ENCODE results near the gene EFCAB6.

DNA sequence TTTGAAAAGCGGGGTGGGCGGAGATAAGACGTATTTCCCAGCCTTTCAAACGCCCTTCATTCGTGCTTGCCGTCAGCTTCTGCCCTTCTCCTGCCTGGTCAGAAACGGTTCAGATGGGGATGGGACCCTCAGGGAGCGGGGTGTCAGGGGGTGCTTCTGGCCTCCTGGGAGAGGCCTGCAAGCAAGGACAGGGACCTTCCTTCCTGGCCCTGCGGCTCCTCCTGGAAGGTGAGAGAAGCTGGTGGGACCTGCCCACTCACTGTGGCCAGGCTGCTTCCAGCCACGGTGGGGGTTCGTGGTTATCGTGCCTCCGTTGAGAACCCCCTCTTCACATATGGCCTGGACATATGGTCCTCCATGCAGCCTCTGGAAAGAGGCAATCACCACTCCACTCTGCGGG lies 295.7 kb downstream of the EFCAB6 start:
- no peak for TF ChIP-seq RAD21 (IDR thresholded peaks at IDR 0.05; ENCODE audit: low read depth)
- no peak for TF ChIP-seq CREB1 (IDR thresholded peaks at IDR 0.05; ENCODE audit: low read depth)
- no peak for TF ChIP-seq MAX (IDR thresholded peaks at IDR 0.05)
- TF ChIP-seq TCF12 (IDR thresholded peaks at IDR 0.05; ENCODE audit: low read depth) = no peak
- no peak for TF ChIP-seq NFIC (IDR thresholded peaks at IDR 0.05)
- no peak for TF ChIP-seq REST (IDR thresholded peaks at IDR 0.05; ENCODE audit: low read depth)
- TF ChIP-seq EP300 (IDR thresholded peaks at IDR 0.05; ENCODE audit: borderline replicate concordance) = no peak
- no peak for TF ChIP-seq CEBPB (IDR thresholded peaks at IDR 0.05)
- TF ChIP-seq FOXM1 (IDR thresholded peaks at IDR 0.05; ENCODE audit: borderline replicate concordance, low read depth) = no peak
- no peak for TF ChIP-seq YY1 (IDR thresholded peaks at IDR 0.05; ENCODE audit: low read depth)
- TF ChIP-seq ZBTB7A (IDR thresholded peaks at IDR 0.05; ENCODE audit: low read depth) = no peak
- TF ChIP-seq TEAD4 (IDR thresholded peaks at IDR 0.05) = no peak
- no peak for TF ChIP-seq TAF1 (IDR thresholded peaks at IDR 0.05; ENCODE audit: low read depth)

Data from Ishikawa (cell line).